Ishikawa (cell line): ENCODE results near the gene SLC12A6.

Experiments
- CEBPB ChIP-seq: IDR thresholded peaks from 2 replicates; pipeline ENCODE4 v1.6.1; 2012
- CREB1 ChIP-seq: IDR thresholded peaks from 2 replicates; pipeline ENCODE4 v1.6.1; 2012; ENCODE audit warnings: low read depth
- EGR1 ChIP-seq: IDR thresholded peaks from 2 replicates; pipeline ENCODE4 v1.6.1; 2012
- EP300 ChIP-seq: IDR thresholded peaks from 2 replicates; pipeline ENCODE4 v1.6.1; 2012; ENCODE audit warnings: borderline replicate concordance
- FOXM1 ChIP-seq: IDR thresholded peaks from 2 replicates; pipeline ENCODE4 v1.6.1; 2012; ENCODE audit warnings: low read depth, borderline replicate concordance
- MAX ChIP-seq: IDR thresholded peaks from 2 replicates; pipeline ENCODE4 v1.6.1; 2012
- NFIC ChIP-seq: IDR thresholded peaks from 2 replicates; pipeline ENCODE4 v1.6.1; 2012
- RAD21 ChIP-seq: IDR thresholded peaks from 2 replicates; pipeline ENCODE4 v1.6.1; 2012; ENCODE audit warnings: low read depth
- REST ChIP-seq: IDR thresholded peaks from 2 replicates; pipeline ENCODE4 v1.6.1; 2012; ENCODE audit warnings: low read depth, mild to moderate bottlenecking
- TAF1 ChIP-seq: IDR thresholded peaks from 2 replicates; pipeline ENCODE4 v1.6.1; 2012; ENCODE audit warnings: low read depth, mild to moderate bottlenecking
- YY1 ChIP-seq: IDR thresholded peaks from 2 replicates; pipeline ENCODE4 v1.6.1; 2012; ENCODE audit warnings: low read depth
- ZBTB7A ChIP-seq: IDR thresholded peaks from 2 replicates; pipeline ENCODE4 v1.6.1; 2012; ENCODE audit warnings: low read depth

GRCh38 chr15:34318277-34319079, 19.1 kb downstream of the SLC12A6 start:
- TF ChIP-seq YY1 (no peak), MAX (no peak), TAF1 (no peak), EGR1 (no peak), EP300 (no peak), NFIC (no peak), CREB1 (no peak), REST (no peak), FOXM1 (no peak), CEBPB (no peak), RAD21 (no peak), ZBTB7A (no peak)
